A549 (cell line): Measurements from ENCODE around the gene TNS1. TPM values are rescaled to one million over a fixed set of nuclear protein-coding genes. Genes with fewer than 3 reads are reported as not detected.

Experiments used
- ATAC-seq, 2 experiments: fragments of 200-7000 bp in 1 of 2; fragments of >200 bp in 1 of 2; cut with Nextera tagmentation in 1 of 2; cut with Tn5 transposase in 1 of 2; 3 replicates each; pipeline versions ENCODE4 v1.8.0 to v1.9.1; 2018 to 2020; ENCODE audit warnings: mild to moderate bottlenecking in 1 of 2, moderate library complexity in 1 of 2
- CTCF ChIA-PET: fragments of 300-600 bp; sonication (Branson Sonifier 250); formaldehyde crosslinking; extraction: SDS; loops from one replicate; lab custom pipeline; 2021; ENCODE audit warnings: antibody characterized with exemption, inconsistent platforms; lab: Yijun Ruan, JAX
- POLR2A ChIA-PET: fragments of 350-600 bp; formaldehyde crosslinking; extraction: SDS; loops from one replicate; lab custom pipeline; 2021; ENCODE audit warnings: antibody characterized with exemption, inconsistent platforms; lab: Yijun Ruan, JAX
- DNase-seq, 2 experiments: peaks; one replicate each; pipeline versions ENCODE4 v3.0.0 to v3.0.0-alpha.2; 2011 to 2016; ENCODE audit warnings: low read depth in 1 of 2, low spot score in 1 of 2
- FAIRE-seq: peaks from 2 replicates; lab custom pipeline; 2011; peaks lifted over from hg19 to GRCh38; lab: Jason Lieb, UNC
- H3K27ac ChIP-seq, 2 experiments: fragments of >200 bp; sonication (Bioruptor Twin); formaldehyde crosslinking; 3 replicates each; pipeline ENCODE4 v1.5.1; 2016 to 2017
- H3K4me1 ChIP-seq: fragments of >200 bp; sonication (Bioruptor Twin); formaldehyde crosslinking; 3 replicates; pipeline ENCODE4 v1.6.1; 2016
- H3K4me2 ChIP-seq: fragments of >200 bp; sonication (Bioruptor Twin); formaldehyde crosslinking; 3 replicates; pipeline ENCODE4 v1.6.1; 2016
- H3K4me3 ChIP-seq: fragments of >200 bp; sonication (Bioruptor Twin); formaldehyde crosslinking; 3 replicates; pipeline ENCODE4 v1.5.1; 2016
- H3K9me3 ChIP-seq: fragments of >200 bp; sonication (Bioruptor Twin); formaldehyde crosslinking; 3 replicates; pipeline ENCODE4 v1.6.1; 2016
- CBX8 ChIP-seq: fragments of 200-600 bp; sonication (generic); IDR thresholded peaks from 2 replicates; pipeline ENCODE4 v1.6.1; 2016
- CEBPB ChIP-seq, 2 experiments: fragments of >200 bp in 1 of 2; sonication (Bioruptor Twin) in 1 of 2; formaldehyde crosslinking in 1 of 2; IDR thresholded peaks; 2 replicates each; pipeline ENCODE4 v1.6.1; 2012 to 2016
- EHMT2 ChIP-seq: fragments of 200-600 bp; sonication (generic); IDR thresholded peaks from 2 replicates; pipeline ENCODE4 v1.6.1; 2016; ENCODE audit warnings: antibody characterized with exemption, low read depth, mild to moderate bottlenecking, moderate library complexity
- EP300 ChIP-seq, 2 experiments: fragments of >200 bp; sonication (Bioruptor Twin); formaldehyde crosslinking; IDR thresholded peaks; 2 replicates in 1 of 2; 3 replicates in 1 of 2; pipeline ENCODE4 v1.6.1; 2016 to 2017
- FOSL2 ChIP-seq, 2 experiments: fragments of 450-650 bp in 1 of 2; fragments of >200 bp in 1 of 2; sonication (Bioruptor Twin) in 1 of 2; formaldehyde crosslinking; IDR thresholded peaks; 2 replicates each; pipeline versions ENCODE4 v1.5.0 to v1.6.1; 2016 to 2020; ENCODE audit warnings: mild to moderate bottlenecking in 1 of 2, moderate library complexity in 1 of 2
- FOXS1 ChIP-seq: fragments of 250-450 bp; sonication (Bioruptor Pico); IDR thresholded peaks from 2 replicates; pipeline ENCODE4 v1.5.0; 2020; ENCODE audit warnings: mild to moderate bottlenecking, moderate library complexity
- GATA3 ChIP-seq: IDR thresholded peaks from 2 replicates; pipeline ENCODE4 v1.6.1; 2012; ENCODE audit warnings: borderline replicate concordance
- HOXB5 ChIP-seq: fragments of 250-450 bp; sonication (Bioruptor Pico); IDR thresholded peaks from 2 replicates; pipeline ENCODE4 v1.5.0; 2020; ENCODE audit warnings: mild to moderate bottlenecking, moderate library complexity
- JUN ChIP-seq, 2 experiments: fragments of >200 bp; sonication (Bioruptor Twin); formaldehyde crosslinking; IDR thresholded peaks; 2 replicates in 1 of 2; 3 replicates in 1 of 2; pipeline ENCODE4 v1.6.1; 2016 to 2017
- JUNB ChIP-seq: fragments of >200 bp; sonication (Bioruptor Twin); formaldehyde crosslinking; IDR thresholded peaks from 2 replicates; pipeline ENCODE4 v1.6.1; 2016
- KDM1A ChIP-seq: fragments of 200-600 bp; sonication (generic); IDR thresholded peaks from 2 replicates; pipeline ENCODE4 v1.6.1; 2016; ENCODE audit warnings: low read depth, mild to moderate bottlenecking
- MAZ ChIP-seq: fragments of 150-350 bp; IDR thresholded peaks from 2 replicates; pipeline ENCODE4 v1.6.1; 2014; ENCODE audit warnings: antibody characterized with exemption, low read depth, low read length, borderline replicate concordance
- NFE2L2 ChIP-seq: fragments of 150-350 bp; conservative IDR thresholded peaks from 2 replicates; pipeline ENCODE4 v1.6.1; 2014; ENCODE audit warnings: low read length
- POLR2AphosphoS2 ChIP-seq: conservative IDR thresholded peaks from 2 replicates; pipeline ENCODE4 v1.6.1; 2012; ENCODE audit warnings: low read length, improper control_type of control experiment, inconsistent platforms
- RCOR1 ChIP-seq: fragments of 150-350 bp; IDR thresholded peaks from 2 replicates; pipeline ENCODE4 v1.6.1; 2014; ENCODE audit warnings: antibody characterized with exemption, low read length, low read depth
- RFX5 ChIP-seq: fragments of 450-650 bp; IDR thresholded peaks from 2 replicates; pipeline ENCODE4 v1.7.1; 2014; ENCODE audit warnings: antibody characterized with exemption, mild to moderate bottlenecking, moderate library complexity
- RNF2 ChIP-seq: fragments of 200-600 bp; sonication (generic); IDR thresholded peaks from 2 replicates; pipeline ENCODE4 v1.6.1; 2016; ENCODE audit warnings: low read depth, mild to moderate bottlenecking, antibody characterized with exemption, moderate library complexity, borderline replicate concordance
- SREBF2 ChIP-seq: fragments of 450-650 bp; IDR thresholded peaks from 2 replicates; pipeline ENCODE4 v1.6.1; 2014; ENCODE audit warnings: mild to moderate bottlenecking, moderate library complexity
- TFCP2L1 ChIP-seq: fragments of 250-450 bp; sonication (Bioruptor Pico); IDR thresholded peaks from 2 replicates; pipeline ENCODE4 v1.5.0; 2021; ENCODE audit warnings: mild to moderate bottlenecking
- TP53 ChIP-seq: fragments of 250-450 bp; sonication (Bioruptor Pico); IDR thresholded peaks from 2 replicates; pipeline ENCODE4 v1.5.0; 2021; ENCODE audit warnings: mild to moderate bottlenecking, moderate library complexity
- ZFP36 ChIP-seq: fragments of 450-650 bp; IDR thresholded peaks from 2 replicates; pipeline ENCODE4 v1.6.1; 2014; ENCODE audit warnings: borderline replicate concordance; ENCODE audit not compliant: partially characterized antibody
- ZSCAN20 ChIP-seq: fragments of 250-450 bp; sonication (Bioruptor Pico); IDR thresholded peaks from 2 replicates; pipeline ENCODE4 v1.8.0; 2022; ENCODE audit warnings: mild to moderate bottlenecking, moderate library complexity
- WGBS: methylation state at CpG from one replicate; pipeline ENCODE4 v1.1.6; 2017; ENCODE audit errors: missing lambda C conversion rate; 5-methylcytosine and 5-hydroxymethylcytosine counted together
- polyA plus RNA-seq, 4 experiments: library from polyadenylated mRNA; depleted of rRNA in 3 of 4; stranded (reverse); fragments of >200 nt; fragmentation: RNase III in 1 of 4; extraction: RNeasy Plus Mini Kit Qiagen cat#74134 plus additional on column Dnase treatment in 1 of 4; gene quantifications; 2 replicates in 3 of 4; 3 replicates in 1 of 4; pipeline ENCODE4 v1.2.3, GENCODE V29; 2011 to 2017
- TF ChIP-seq, protein P1 (sequence below): IDR thresholded peaks from 2 replicates; pipeline ENCODE4 v1.6.1; 2012
- TF ChIP-seq, protein P2 (sequence below): fragments of 450-650 bp; IDR thresholded peaks from 2 replicates; pipeline ENCODE4 v1.6.1; 2014; ENCODE audit warnings: antibody characterized with exemption
- TF ChIP-seq, protein P3 (sequence below): fragments of >200 bp; sonication (Bioruptor Twin); formaldehyde crosslinking; IDR thresholded peaks from 3 replicates; pipeline ENCODE4 v1.6.1; 2016
- TF ChIP-seq, protein P4 (sequence below): IDR thresholded peaks from 2 replicates; pipeline ENCODE4 v1.6.1; 2012; ENCODE audit warnings: low read depth, borderline replicate concordance
- TF ChIP-seq, protein P5 (sequence below): fragments of >200 bp; sonication (Bioruptor Twin); formaldehyde crosslinking; IDR thresholded peaks from 2 replicates; pipeline ENCODE4 v1.6.1; 2016
- TF ChIP-seq, protein P6 (sequence below): fragments of >200 bp; sonication (Bioruptor Twin); formaldehyde crosslinking; IDR thresholded peaks from 3 replicates; pipeline ENCODE4 v1.5.1; 2016

The TNS1 gene
- polyA plus RNA-seq, 2 of the 4 experiments (the other 2 are of a cell fraction): 4.9 to 10.6 TPM

DNA sequence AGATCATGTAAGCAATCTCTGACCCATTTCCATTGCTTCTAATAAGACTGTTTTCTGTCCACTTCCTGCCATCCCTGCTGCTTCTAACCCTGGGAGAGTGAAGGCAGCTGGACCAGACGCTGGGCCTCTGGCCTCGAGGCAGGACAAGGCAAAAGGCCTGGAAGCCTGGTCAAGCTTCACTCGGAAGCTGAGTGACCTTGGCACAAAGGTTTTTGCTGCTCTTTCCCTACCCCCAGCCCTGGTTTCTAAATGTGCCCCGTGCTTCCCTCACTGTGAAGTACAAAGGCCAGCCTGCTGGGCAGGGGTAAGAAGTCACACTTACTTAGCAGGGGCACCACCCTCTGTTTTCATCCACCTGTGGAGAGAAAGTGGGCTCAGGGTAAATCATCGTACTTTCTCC, 195.0 kb downstream of the TNS1 start:
- ChIA-PET CTCF (interaction anchor here (0.6 to 12.5 kb wide), 5 partner anchors 18 to 203 kb away, joined by 3 to 86 read pairs (median 3); no protein-coding TSS in a partner anchor), POLR2A (no interaction called here)
- WGBS: 44% methylated on average over 5 of the region's 5 CpGs
- FAIRE-seq (no peak), DNase-seq (no peak), ATAC-seq (no peak)
- no peaks in the 10 kb centered on the region for H3K9me3 ChIP-seq
- no peak overlapping the region for H3K4me3 ChIP-seq
- no peak overlapping the region for H3K27ac ChIP-seq
- TF ChIP-seq TP53 (CRISPR knock-in tag) (no peak), MAZ (no peak), RCOR1 (no peak), ZSCAN20 (CRISPR knock-in tag) (no peak), SREBF2 (no peak), CEBPB (IDR thresholded peaks at IDR 0.05) (no peak), NFE2L2 (no peak), ZFP36 (no peak), JUN (IDR thresholded peaks at IDR 0.05) (no peak), EHMT2 (no peak), FOSL2 (IDR thresholded peaks at IDR 0.05) (no peak), FOSL2 (CRISPR knock-in tag; IDR thresholded peaks at IDR 0.05) (no peak), RNF2 (no peak)
- TF ChIP-seq, protein P1, sequence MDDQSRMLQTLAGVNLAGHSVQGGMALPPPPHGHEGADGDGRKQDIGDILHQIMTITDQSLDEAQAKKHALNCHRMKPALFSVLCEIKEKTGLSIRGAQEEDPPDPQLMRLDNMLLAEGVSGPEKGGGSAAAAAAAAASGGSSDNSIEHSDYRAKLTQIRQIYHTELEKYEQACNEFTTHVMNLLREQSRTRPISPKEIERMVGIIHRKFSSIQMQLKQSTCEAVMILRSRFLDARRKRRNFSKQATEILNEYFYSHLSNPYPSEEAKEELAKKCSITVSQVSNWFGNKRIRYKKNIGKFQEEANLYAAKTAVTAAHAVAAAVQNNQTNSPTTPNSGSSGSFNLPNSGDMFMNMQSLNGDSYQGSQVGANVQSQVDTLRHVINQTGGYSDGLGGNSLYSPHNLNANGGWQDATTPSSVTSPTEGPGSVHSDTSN: no peak
- TF ChIP-seq, protein P2, sequence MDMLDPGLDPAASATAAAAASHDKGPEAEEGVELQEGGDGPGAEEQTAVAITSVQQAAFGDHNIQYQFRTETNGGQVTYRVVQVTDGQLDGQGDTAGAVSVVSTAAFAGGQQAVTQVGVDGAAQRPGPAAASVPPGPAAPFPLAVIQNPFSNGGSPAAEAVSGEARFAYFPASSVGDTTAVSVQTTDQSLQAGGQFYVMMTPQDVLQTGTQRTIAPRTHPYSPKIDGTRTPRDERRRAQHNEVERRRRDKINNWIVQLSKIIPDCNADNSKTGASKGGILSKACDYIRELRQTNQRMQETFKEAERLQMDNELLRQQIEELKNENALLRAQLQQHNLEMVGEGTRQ: no peak
- TF ChIP-seq, protein P3, sequence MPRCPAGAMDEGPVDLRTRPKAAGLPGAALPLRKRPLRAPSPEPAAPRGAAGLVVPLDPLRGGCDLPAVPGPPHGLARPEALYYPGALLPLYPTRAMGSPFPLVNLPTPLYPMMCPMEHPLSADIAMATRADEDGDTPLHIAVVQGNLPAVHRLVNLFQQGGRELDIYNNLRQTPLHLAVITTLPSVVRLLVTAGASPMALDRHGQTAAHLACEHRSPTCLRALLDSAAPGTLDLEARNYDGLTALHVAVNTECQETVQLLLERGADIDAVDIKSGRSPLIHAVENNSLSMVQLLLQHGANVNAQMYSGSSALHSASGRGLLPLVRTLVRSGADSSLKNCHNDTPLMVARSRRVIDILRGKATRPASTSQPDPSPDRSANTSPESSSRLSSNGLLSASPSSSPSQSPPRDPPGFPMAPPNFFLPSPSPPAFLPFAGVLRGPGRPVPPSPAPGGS: no peak
- no peak overlapping the region for H3K4me2 ChIP-seq
- no peaks in the 10 kb centered on the region for H3K4me1 ChIP-seq

DNA sequence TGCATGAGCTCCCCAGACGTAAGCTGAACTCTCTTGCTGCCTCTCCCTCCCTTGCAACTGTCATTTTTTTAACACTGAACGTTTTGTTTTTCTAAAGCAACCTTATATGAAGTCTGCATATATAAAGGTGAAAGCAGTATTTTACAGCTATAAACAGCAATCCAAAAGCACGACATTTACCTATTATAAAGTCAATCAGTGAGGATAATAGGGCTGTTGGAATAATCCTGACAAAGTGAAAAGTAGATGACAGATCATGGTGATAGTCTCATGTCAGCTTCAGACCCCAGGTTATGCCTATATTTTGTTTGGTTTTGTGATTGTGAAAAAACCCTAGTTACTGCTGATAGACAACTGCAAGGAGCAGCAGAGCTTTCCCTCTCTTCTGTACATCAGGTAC, 195.8 kb downstream of the TNS1 start:
- Histone ChIP-seq H3K9me3 (no peaks in the 10 kb centered on the region), H3K27ac (no peak overlapping the region), H3K4me1 (no peaks in the 10 kb centered on the region)
- no peak for TF ChIP-seq EP300 (IDR thresholded peaks at IDR 0.05)
- TF ChIP-seq, protein P1: no peak
- TF ChIP-seq RFX5: no peak
- TF ChIP-seq, protein P4, sequence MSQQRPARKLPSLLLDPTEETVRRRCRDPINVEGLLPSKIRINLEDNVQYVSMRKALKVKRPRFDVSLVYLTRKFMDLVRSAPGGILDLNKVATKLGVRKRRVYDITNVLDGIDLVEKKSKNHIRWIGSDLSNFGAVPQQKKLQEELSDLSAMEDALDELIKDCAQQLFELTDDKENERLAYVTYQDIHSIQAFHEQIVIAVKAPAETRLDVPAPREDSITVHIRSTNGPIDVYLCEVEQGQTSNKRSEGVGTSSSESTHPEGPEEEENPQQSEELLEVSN: no peak
- TF ChIP-seq NFE2L2: no peak
- TF ChIP-seq, protein P5, sequence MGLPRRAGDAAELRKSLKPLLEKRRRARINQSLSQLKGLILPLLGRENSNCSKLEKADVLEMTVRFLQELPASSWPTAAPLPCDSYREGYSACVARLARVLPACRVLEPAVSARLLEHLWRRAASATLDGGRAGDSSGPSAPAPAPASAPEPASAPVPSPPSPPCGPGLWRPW: no peak
- no peak for TF ChIP-seq ZFP36
- no peak for TF ChIP-seq FOXS1
- no peak for TF ChIP-seq GATA3
- TF ChIP-seq RNF2: no peak
- TF ChIP-seq, protein P6, sequence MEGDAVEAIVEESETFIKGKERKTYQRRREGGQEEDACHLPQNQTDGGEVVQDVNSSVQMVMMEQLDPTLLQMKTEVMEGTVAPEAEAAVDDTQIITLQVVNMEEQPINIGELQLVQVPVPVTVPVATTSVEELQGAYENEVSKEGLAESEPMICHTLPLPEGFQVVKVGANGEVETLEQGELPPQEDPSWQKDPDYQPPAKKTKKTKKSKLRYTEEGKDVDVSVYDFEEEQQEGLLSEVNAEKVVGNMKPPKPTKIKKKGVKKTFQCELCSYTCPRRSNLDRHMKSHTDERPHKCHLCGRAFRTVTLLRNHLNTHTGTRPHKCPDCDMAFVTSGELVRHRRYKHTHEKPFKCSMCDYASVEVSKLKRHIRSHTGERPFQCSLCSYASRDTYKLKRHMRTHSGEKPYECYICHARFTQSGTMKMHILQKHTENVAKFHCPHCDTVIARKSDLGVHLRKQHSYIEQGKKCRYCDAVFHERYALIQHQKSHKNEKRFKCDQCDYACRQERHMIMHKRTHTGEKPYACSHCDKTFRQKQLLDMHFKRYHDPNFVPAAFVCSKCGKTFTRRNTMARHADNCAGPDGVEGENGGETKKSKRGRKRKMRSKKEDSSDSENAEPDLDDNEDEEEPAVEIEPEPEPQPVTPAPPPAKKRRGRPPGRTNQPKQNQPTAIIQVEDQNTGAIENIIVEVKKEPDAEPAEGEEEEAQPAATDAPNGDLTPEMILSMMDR: no peak
- no peak for TF ChIP-seq HOXB5 (CRISPR knock-in tag)
- no peak for TF ChIP-seq RCOR1
- no peak for TF ChIP-seq JUNB
- no peak for TF ChIP-seq JUN (IDR thresholded peaks at IDR 0.05)
- TF ChIP-seq CBX8: no peak
- no peak for TF ChIP-seq POLR2AphosphoS2
- TF ChIP-seq TFCP2L1 (CRISPR knock-in tag): no peak
- TF ChIP-seq KDM1A: no peak
- TF ChIP-seq, all 56 proteins: peak for 0
- 61% methylated on average over 3 of the region's 3 CpGs for WGBS
- DNase-seq (no peak), ATAC-seq (no peak), FAIRE-seq (no peak)
- Histone ChIP-seq H3K4me2 (no peak overlapping the region), H3K4me3 (no peak overlapping the region)
- POLR2A ChIA-PET: no interaction called here
- CTCF ChIA-PET: interaction anchor here (0.5 to 12.5 kb wide), 6 partner anchors 11 to 187 kb away, joined by 3 to 86 read pairs (median 4); no protein-coding TSS in a partner anchor
